Muscle of arm (tissue), 12 donors: ENCODE measurements around the gene LRP4. TPM values are rescaled to one million over a fixed set of nuclear protein-coding genes. Genes with fewer than 3 reads are reported as not detected.

Experiments
- DNase-seq: peaks from one replicate; pipeline ENCODE4 v3.0.0-alpha.2; 2013
- polyA plus RNA-seq, 12 donors: library from polyadenylated mRNA; unstranded; fragments of 120-200 nt; gene quantifications; one replicate each; pipeline ENCODE4 v1.2.1, GENCODE V29; 2013; ENCODE audit not compliant: insufficient read length in 12 of 12

The LRP4 gene
- polyA plus RNA-seq, 12 donors: 20.6 to 54.2 (median 26.6) TPM; not detected in 1

- no peak for DNase-seq
Measured at GRCh38 chr11:46855167-46855566, 63.2 kb downstream of the LRP4 start.

- DNase-seq: no peak
Measured at GRCh38 chr11:46850829-46851380, 67.4 kb downstream of the LRP4 start.

GRCh38 chr11:46849631-46850030, 68.7 kb downstream of the LRP4 start:
- DNase-seq: no peak

- no peak for DNase-seq
Measured at GRCh38 chr11:46846510-46846830, 71.9 kb downstream of the LRP4 start.

GRCh38 chr11:46845740-46846509, 72.4 kb downstream of the LRP4 start, which contains the start of gene CKAP5:
TSS of gene CKAP5 (minus strand) at chr11:46846280. CDS start at chr11:46821231, 25,049 bp downstream.
- DNase-seq: peak; percentile 92

GRCh38 chr11:46845440-46845739, 73.0 kb downstream of the LRP4 start:
- no peak for DNase-seq

GRCh38 chr11:46840116-46840515, 78.2 kb downstream of the LRP4 start:
- DNase-seq: no peak

- DNase-seq: no peak
Measured at GRCh38 chr11:46838501-46838900, 79.8 kb downstream of the LRP4 start.

GRCh38 chr11:46837860-46838259, 80.5 kb downstream of the LRP4 start:
- no peak for DNase-seq

GRCh38 chr11:46836870-46837269, 81.5 kb downstream of the LRP4 start:
- DNase-seq: no peak

GRCh38 chr11:46836431-46836830, 81.9 kb downstream of the LRP4 start:
- no peak for DNase-seq

GRCh38 chr11:46835897-46836296, 82.5 kb downstream of the LRP4 start:
- no peak for DNase-seq

GRCh38 chr11:46834821-46835220, 83.5 kb downstream of the LRP4 start:
- no peak for DNase-seq

GRCh38 chr11:46832511-46833214, 85.7 kb downstream of the LRP4 start:
- DNase-seq: no peak

- DNase-seq: no peak
Measured at GRCh38 chr11:46827995-46828394, 90.4 kb downstream of the LRP4 start.

GRCh38 chr11:46826310-46827044, 91.9 kb downstream of the LRP4 start:
- peak; percentile 68 for DNase-seq

- no peak for DNase-seq
Measured at GRCh38 chr11:46808799-46809431, 109.4 kb downstream of the LRP4 start.

Other genes starting within 250 kb of the LRP4 start
- gene ARHGAP1, start 217.9 kb downstream of the LRP4 start, polyA plus RNA-seq: 10 to 100 TPM in 11 of 12 donors, not detected in 1; 30.1 to 60.0 (median 37.7) TPM
- 10 to 100 TPM in 2 of 12 donors, 1 to 10 TPM in 9, not detected in 1; 5.1 to 14.1 (median 6.6) TPM for gene ZNF408, start 217.5 kb downstream of the LRP4 start, polyA plus RNA-seq
- 1 to 10 TPM in 1 of 12 donors, under 1 TPM in 6, not detected in 5; 0.09 to 3.3 (median 0.28) TPM for gene F2, start 199.3 kb downstream of the LRP4 start, polyA plus RNA-seq
- gene CKAP5, start 72.3 kb downstream of the LRP4 start, polyA plus RNA-seq: 10 to 100 TPM in 11 of 12 donors, not detected in 1; 45.9 to 94.4 (median 61.2) TPM
- 10 to 100 TPM in 11 of 12 donors, not detected in 1; 18.6 to 33.6 (median 21.6) TPM for gene CSTPP1, start 18.2 kb upstream of the LRP4 start, polyA plus RNA-seq